ENCODE results near the gene RIOK2.
"Not testable (repeated sequence)": the region's sequence is repeated elsewhere in the genome, so short reads cannot be mapped to it uniquely, and the experiment has no call there.

Gene RIOK2

GRCh38 chr5:97171703-97172102, 11.3 kb downstream of the RIOK2 start:
- DNase-seq (ENCODE audit: extremely low read depth in 1 of 2, low read depth in 1 of 2): no peak

- no peak for DNase-seq (ENCODE audit: extremely low read depth in 1 of 2, low read depth in 1 of 2)
Measured at GRCh38 chr5:97167435-97167834, 15.6 kb downstream of the RIOK2 start.

- DNase-seq (ENCODE audit: extremely low read depth in 1 of 2, low read depth in 1 of 2): no peak
Measured at GRCh38 chr5:97165726-97166125, 17.3 kb downstream of the RIOK2 start.

- no peak for DNase-seq (ENCODE audit: extremely low read depth in 1 of 2, low read depth in 1 of 2)
Measured at GRCh38 chr5:97164846-97165245, 18.2 kb downstream of the RIOK2 start.

GRCh38 chr5:97163790-97164285, 19.2 kb downstream of the RIOK2 start:
- DNase-seq (ENCODE audit: extremely low read depth in 1 of 2, low read depth in 1 of 2): no peak

- DNase-seq (ENCODE audit: extremely low read depth in 1 of 2, low read depth in 1 of 2): no peak
Measured at GRCh38 chr5:97163360-97163764, 19.7 kb downstream of the RIOK2 start.

GRCh38 chr5:97162045-97162444, 21.0 kb downstream of the RIOK2 start:
- peak; percentile 8 to 10 for DNase-seq (ENCODE audit: extremely low read depth in 1 of 2, low read depth in 1 of 2)

GRCh38 chr5:97157689-97158088, 25.4 kb downstream of the RIOK2 start:
- no peak for DNase-seq (ENCODE audit: extremely low read depth in 1 of 2, low read depth in 1 of 2)

GRCh38 chr5:97151370-97151769, 31.7 kb downstream of the RIOK2 start:
- no peak for DNase-seq (ENCODE audit: extremely low read depth in 1 of 2, low read depth in 1 of 2)

- DNase-seq (ENCODE audit: extremely low read depth in 1 of 2, low read depth in 1 of 2): no peak
Measured at GRCh38 chr5:97150401-97150800, 32.6 kb downstream of the RIOK2 start.

- no peak for DNase-seq (ENCODE audit: extremely low read depth in 1 of 2, low read depth in 1 of 2)
Measured at GRCh38 chr5:97149709-97150108, 33.3 kb downstream of the RIOK2 start.

- DNase-seq (ENCODE audit: extremely low read depth in 1 of 2, low read depth in 1 of 2): no peak
Measured at GRCh38 chr5:97148288-97148687, 34.8 kb downstream of the RIOK2 start.

- no peak for DNase-seq (ENCODE audit: extremely low read depth in 1 of 2, low read depth in 1 of 2)
Measured at GRCh38 chr5:97143704-97144103, 39.3 kb downstream of the RIOK2 start.

- DNase-seq (ENCODE audit: extremely low read depth in 1 of 2, low read depth in 1 of 2): no peak
Measured at GRCh38 chr5:97142521-97143254, 40.4 kb downstream of the RIOK2 start, which contains the start of gene LIX1. TSS of gene LIX1 (minus strand) at chr5:97142611. CDS start at chr5:97142576, 35 bp downstream.

- no peak for DNase-seq (ENCODE audit: extremely low read depth in 1 of 2, low read depth in 1 of 2)
Measured at GRCh38 chr5:97141539-97141938, 41.5 kb downstream of the RIOK2 start.

- no peak for DNase-seq (ENCODE audit: extremely low read depth in 1 of 2, low read depth in 1 of 2)
Measured at GRCh38 chr5:97141031-97141430, 42.0 kb downstream of the RIOK2 start.

GRCh38 chr5:97140250-97140649, 42.8 kb downstream of the RIOK2 start:
- not testable (repeated sequence) for DNase-seq (ENCODE audit: extremely low read depth in 1 of 2, low read depth in 1 of 2)

GRCh38 chr5:97136475-97136874, 46.6 kb downstream of the RIOK2 start:
- no peak for DNase-seq (ENCODE audit: extremely low read depth in 1 of 2, low read depth in 1 of 2)

- DNase-seq (ENCODE audit: extremely low read depth in 1 of 2, low read depth in 1 of 2): no peak
Measured at GRCh38 chr5:97135868-97136267, 47.2 kb downstream of the RIOK2 start.

- DNase-seq (ENCODE audit: extremely low read depth in 1 of 2, low read depth in 1 of 2): no peak
Measured at GRCh38 chr5:97134634-97135033, 48.4 kb downstream of the RIOK2 start.

GRCh38 chr5:97133101-97133500, 49.9 kb downstream of the RIOK2 start:
- DNase-seq (ENCODE audit: extremely low read depth in 1 of 2, low read depth in 1 of 2): no peak

- DNase-seq (ENCODE audit: extremely low read depth in 1 of 2, low read depth in 1 of 2): no peak
Measured at GRCh38 chr5:97131921-97132320, 51.1 kb downstream of the RIOK2 start.
